K562 (cell line): ENCODE results near the gene ARNT2. TPM values are rescaled to one million over a fixed set of nuclear protein-coding genes. Genes with fewer than 3 reads are reported as not detected.

Experiments
- HMBOX1 ChIP-seq: sonication (generic); IDR thresholded peaks from 2 replicates; pipeline ENCODE4 v1.6.1; 2016
- NR3C1 ChIP-seq: sonication (generic); formaldehyde crosslinking; IDR thresholded peaks from 2 replicates; pipeline ENCODE4 v1.8.1; 2022; ENCODE audit warnings: missing genetic modification reagents
- POLR2AphosphoS5 ChIP-seq: IDR thresholded peaks from 2 replicates; pipeline ENCODE4 v1.6.1; 2011; ENCODE audit warnings: mild to moderate bottlenecking, low read depth, low read length, moderate library complexity; ENCODE audit not compliant: control insufficient read depth, insufficient read depth
- PTRF ChIP-seq: fragments of 450-650 bp; IDR thresholded peaks from 2 replicates; pipeline ENCODE4 v1.6.1; 2016; ENCODE audit warnings: mild to moderate bottlenecking, missing genetic modification characterization, missing compliant biosample characterization
- ZNF398 ChIP-seq: fragments of 250-450 bp; sonication (Bioruptor Pico); IDR thresholded peaks from 2 replicates; pipeline ENCODE4 v1.8.0; 2021; ENCODE audit warnings: moderate library complexity, mild to moderate bottlenecking, inconsistent platforms
- ZNF512 ChIP-seq: IDR thresholded peaks from 2 replicates; pipeline ENCODE4 v1.6.1; 2016; ENCODE audit warnings: missing genetic modification characterization, missing compliant biosample characterization
- polyA plus RNA-seq, 8 experiments: library from polyadenylated mRNA; depleted of rRNA in 4 of 8; stranded (reverse) in 5 of 8; unstranded in 3 of 8; fragments of >200 nt; fragmentation: Nextera tagmentation in 2 of 8; fragmentation: Illumina TruSeq in 1 of 8; extraction: Ambion mirVana in 2 of 8; extraction: Trizol in 1 of 8; gene quantifications; 2 replicates each; pipeline versions ENCODE4 v1.2.1 to v1.2.3, GENCODE V29; 2011 to 2014; ENCODE audit warnings: inconsistent platforms in 1 of 8, missing spikeins in 1 of 8
- total RNA-seq, 7 experiments: library from RNA; depleted of rRNA in 6 of 7; stranded (reverse); fragments of >200 nt in 6 of 7; fragmentation: Illumina TruSeq in 2 of 7; extraction: Trizol in 2 of 7; gene quantifications; 2 replicates each; pipeline versions ENCODE4 v1.2.1 to v1.2.3, GENCODE V29; 2011 to 2021; ENCODE audit warnings: low replicate concordance in 1 of 7

ARNT2 gene
- total and polyA plus RNA-seq, 9 of the 15 experiments (the other 6 are each of a cell fraction or from before 2014, with no cell fraction given) = 0.01 TPM; not detected in 8

GRCh38 chr15:80487839-80488390, 83.7 kb downstream of the ARNT2 start (continued):
- no peak for TF ChIP-seq POLR2AphosphoS5
- no peak for TF ChIP-seq NR3C1 (CRISPR knock-in tag)
- TF ChIP-seq ZNF512 = no peak
- TF ChIP-seq HMBOX1 = no peak
- no peak for TF ChIP-seq PTRF
- no peak for TF ChIP-seq ZNF398 (CRISPR knock-in tag)
